ENCODE results near the gene PCSK5.

The PCSK5 gene

GRCh38 chr9:76370396-76371023 lies 480.0 kb downstream of the PCSK5 start:
- peak; percentile 26 for DNase-seq

GRCh38 chr9:76371901-76372300 lies 481.4 kb downstream of the PCSK5 start:
- no peak for DNase-seq

- no peak for DNase-seq
These were observed 481.9 kb downstream of the PCSK5 start for GRCh38 chr9:76372336-76372735.

- DNase-seq, result no peak
These were observed 482.8 kb downstream of the PCSK5 start for GRCh38 chr9:76373173-76373783.

- DNase-seq, result no peak
These were observed 483.5 kb downstream of the PCSK5 start for GRCh38 chr9:76373784-76374474.

GRCh38 chr9:76374783-76375559 lies 484.5 kb downstream of the PCSK5 start:
- no peak for DNase-seq

GRCh38 chr9:76377791-76378190 lies 487.3 kb downstream of the PCSK5 start:
- DNase-seq, result no peak

GRCh38 chr9:76378367-76379073 lies 488.0 kb downstream of the PCSK5 start:
- no peak for DNase-seq

GRCh38 chr9:76379494-76379893 lies 489.0 kb downstream of the PCSK5 start:
- DNase-seq, result peak; percentile 88

GRCh38 chr9:76390656-76391055 lies 500.2 kb downstream of the PCSK5 start:
- DNase-seq, result no peak

- DNase-seq, result peak; percentile 94
These were observed 503.9 kb downstream of the PCSK5 start, which contains the start of gene RFK for GRCh38 chr9:76394195-76394959. Gene RFK (minus strand): TSS chr9:76394426. CDS start chr9:76394171, 255 bp downstream.

- peak; percentile 86 for DNase-seq
These were observed 504.4 kb downstream of the PCSK5 start for GRCh38 chr9:76394960-76395252.

- DNase-seq, result no peak
These were observed 504.9 kb downstream of the PCSK5 start for GRCh38 chr9:76395381-76395780.

- no peak for DNase-seq
These were observed 505.7 kb downstream of the PCSK5 start for GRCh38 chr9:76396144-76396543.

- no peak for DNase-seq
These were observed 506.1 kb downstream of the PCSK5 start for GRCh38 chr9:76396597-76396996.

- DNase-seq, result no peak
These were observed 509.4 kb downstream of the PCSK5 start for GRCh38 chr9:76399856-76400255.

- no peak for DNase-seq
These were observed 510.1 kb downstream of the PCSK5 start for GRCh38 chr9:76400534-76401096.

- DNase-seq, result no peak
These were observed 510.7 kb downstream of the PCSK5 start for GRCh38 chr9:76401176-76401575.

GRCh38 chr9:76401580-76402354 lies 511.3 kb downstream of the PCSK5 start:
- no peak for DNase-seq

GRCh38 chr9:76403352-76403751 lies 512.9 kb downstream of the PCSK5 start:
- peak; percentile 51 for DNase-seq

- no peak for DNase-seq
These were observed 513.9 kb downstream of the PCSK5 start for GRCh38 chr9:76404401-76404800.
